LNCAP (cell line): ENCODE measurements around the gene CPLX1.

Experiments
- TF ChIP-seq, protein P1 (sequence below): fragments of 450-650 bp; IDR thresholded peaks from 2 replicates; pipeline ENCODE4 v1.5.1; 2017; ENCODE audit warnings: mild to moderate bottlenecking

Gene CPLX1

DNA sequence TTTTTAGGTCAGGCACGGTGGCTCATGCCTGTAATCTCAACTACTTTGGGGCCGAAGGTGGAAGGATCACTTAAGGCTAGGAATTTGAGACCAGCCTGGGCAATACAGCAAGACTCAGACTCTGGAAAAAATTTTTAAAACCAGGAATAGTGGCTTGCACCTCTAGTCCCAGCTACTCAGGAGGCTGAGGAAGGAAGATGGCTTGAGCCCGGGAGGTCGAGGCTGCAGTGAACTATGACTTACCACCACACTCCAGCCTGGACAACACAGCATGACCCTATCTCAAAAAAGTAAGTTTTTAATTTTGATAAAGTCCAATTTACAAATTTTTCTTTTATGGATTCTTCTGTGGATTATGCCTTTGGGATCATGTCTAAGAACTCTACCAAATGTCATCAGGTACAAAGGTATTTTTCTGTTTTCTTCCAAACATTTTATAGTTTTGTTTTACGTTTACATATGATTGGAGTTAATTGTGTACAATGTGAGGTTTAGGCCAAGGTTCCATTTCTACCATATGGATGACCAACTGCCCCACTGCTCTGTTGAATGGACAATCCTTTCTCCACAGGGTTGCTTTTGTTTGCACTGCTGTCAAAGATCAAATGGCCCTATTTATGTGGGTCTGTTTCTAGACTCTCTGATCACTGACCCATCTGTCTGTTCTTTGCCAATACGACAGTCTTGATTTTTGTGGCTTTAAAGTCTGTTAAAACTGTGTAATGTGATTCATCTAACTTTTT is 48.2 kb downstream of the CPLX1 start:
- TF ChIP-seq, protein P1, sequence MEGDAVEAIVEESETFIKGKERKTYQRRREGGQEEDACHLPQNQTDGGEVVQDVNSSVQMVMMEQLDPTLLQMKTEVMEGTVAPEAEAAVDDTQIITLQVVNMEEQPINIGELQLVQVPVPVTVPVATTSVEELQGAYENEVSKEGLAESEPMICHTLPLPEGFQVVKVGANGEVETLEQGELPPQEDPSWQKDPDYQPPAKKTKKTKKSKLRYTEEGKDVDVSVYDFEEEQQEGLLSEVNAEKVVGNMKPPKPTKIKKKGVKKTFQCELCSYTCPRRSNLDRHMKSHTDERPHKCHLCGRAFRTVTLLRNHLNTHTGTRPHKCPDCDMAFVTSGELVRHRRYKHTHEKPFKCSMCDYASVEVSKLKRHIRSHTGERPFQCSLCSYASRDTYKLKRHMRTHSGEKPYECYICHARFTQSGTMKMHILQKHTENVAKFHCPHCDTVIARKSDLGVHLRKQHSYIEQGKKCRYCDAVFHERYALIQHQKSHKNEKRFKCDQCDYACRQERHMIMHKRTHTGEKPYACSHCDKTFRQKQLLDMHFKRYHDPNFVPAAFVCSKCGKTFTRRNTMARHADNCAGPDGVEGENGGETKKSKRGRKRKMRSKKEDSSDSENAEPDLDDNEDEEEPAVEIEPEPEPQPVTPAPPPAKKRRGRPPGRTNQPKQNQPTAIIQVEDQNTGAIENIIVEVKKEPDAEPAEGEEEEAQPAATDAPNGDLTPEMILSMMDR: no peak

DNA sequence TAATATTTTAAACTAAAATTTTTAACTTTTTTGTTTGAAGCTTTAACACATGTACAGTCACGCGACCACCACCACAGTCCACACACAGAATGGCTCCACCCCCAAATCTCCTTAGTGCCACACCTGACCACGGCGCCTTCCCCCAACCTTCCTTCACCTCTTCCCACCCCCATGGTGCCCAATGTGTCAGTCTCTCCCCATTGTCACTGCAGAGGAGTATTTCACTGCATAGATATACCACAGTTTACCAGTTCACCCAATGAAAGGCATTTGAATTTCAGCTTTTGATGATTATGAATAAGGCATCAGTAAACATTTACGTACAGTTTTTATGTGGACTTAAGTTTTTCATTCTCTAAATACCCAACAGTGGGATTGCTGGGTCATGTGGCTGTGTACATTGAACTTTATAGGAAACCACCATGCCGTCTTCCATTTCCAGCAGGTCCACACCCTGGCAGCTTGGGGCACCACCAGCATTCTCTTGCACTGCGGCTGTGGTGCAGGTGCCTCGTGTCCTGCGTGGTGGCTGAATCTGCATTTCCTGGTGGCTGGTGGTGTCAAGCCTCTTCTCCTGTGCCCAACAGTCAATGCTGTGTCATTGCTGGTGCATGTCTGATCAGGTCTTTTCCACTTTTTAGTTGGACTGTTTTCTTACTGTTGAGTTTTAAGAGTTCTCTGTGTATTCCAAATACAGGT is 49.0 kb downstream of the CPLX1 start:
- TF ChIP-seq, protein P1: no peak

DNA sequence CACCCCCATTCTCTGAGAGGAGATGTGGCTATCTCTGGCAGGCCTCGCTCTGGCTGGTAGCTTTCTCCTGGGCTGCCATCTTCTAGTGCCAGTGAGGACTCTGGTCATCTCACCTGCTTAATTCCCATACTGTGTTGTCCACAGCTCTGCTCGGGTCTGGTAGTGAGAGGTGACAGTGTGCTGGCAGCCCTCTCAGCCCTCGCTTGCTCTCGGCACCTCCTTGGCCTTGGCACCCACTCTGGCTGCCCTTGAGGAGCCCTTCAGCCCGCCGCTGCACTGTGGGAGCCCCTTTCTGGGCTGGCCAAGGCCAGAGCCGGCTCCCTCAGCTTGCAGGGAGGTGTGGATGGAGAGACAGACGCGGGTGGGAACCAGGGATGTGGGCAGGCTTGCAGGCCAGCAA is 52.7 kb downstream of the CPLX1 start:
- TF ChIP-seq, protein P1: no peak

DNA sequence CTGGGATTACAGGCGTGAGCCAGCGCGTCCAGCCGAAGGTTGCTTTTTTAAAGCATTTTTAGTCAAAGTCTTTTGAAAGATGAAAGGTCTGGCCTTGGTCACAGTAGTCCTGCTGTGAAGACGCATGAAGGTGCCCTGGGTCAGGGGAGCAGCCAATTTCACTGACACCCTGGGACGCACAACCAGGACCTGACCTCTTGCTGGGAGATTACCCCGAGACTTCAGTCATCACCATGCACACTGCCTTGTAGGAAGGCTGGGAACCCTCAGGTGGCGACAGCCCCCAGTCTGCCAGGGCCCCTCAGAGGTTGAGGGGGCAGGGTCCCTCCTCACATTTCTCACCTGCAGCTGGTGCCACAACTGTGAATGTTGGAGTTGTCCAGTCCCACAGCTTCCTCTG is 53.2 kb downstream of the CPLX1 start:
- TF ChIP-seq, protein P1: no peak

DNA sequence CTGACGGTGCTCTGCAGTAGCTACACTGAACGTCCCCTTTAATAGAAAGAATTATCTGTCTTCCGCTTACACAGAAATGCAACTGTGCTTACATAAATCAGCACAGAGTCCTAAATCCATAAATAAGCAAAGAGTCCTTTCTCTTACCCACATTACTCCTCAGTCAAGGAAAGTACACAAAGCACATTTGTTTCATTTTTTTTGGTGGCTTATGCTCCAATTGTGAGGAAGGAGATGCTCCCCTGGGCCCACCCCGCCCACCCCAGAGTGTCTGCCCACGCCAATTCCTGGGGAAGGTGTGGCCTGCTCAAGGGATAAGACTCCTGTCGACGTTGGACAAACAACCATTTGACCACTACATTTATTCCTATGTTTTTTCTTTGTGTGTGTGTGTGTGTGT is 53.8 kb downstream of the CPLX1 start:
- TF ChIP-seq, protein P1: no peak

DNA sequence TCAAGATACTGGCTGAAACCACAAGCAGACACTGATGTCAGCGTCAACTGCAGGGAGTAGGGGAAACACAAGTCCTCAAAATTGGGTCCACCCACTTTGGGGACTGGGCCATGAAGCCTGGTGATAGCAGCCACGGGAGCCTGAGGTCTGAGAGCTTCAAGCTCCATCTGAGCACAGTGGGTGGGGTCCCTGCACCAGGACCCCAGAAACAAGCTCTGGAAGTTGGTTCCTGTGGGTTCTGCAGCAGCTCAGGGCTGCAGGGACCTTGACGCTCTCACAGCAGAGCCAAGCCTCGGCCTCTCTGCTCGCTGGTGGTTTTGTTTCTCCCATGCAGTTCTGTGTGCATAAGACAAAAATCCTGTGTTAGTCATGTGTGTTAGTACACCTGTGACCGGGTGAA is 54.5 kb downstream of the CPLX1 start:
- TF ChIP-seq, protein P1: no peak

DNA sequence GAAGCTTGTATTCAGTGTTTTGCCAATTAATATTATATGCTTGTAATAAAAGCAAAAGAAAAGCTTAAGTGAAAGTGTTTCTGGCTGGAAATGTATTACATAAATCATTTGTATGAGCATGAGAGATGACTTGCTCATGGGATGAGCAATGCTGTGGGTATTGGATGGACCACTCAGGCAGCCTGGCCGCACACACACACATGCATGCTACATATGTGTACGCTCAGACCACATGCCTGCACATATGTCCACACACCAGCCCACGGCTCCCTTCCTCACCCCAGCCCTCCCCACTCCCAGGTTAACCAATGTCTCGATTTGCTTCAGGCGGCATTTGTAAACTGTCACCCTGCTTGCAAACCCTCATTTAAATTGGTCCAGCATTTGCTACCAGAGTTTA is 55.9 kb downstream of the CPLX1 start:
- TF ChIP-seq, protein P1: no peak
